Loucy (cell line): ENCODE results near the gene TTC8.

Experiments used
- EZH2phosphoT487 ChIP-seq: fragments of 200-600 bp; IDR thresholded peaks from 2 replicates; pipeline ENCODE4 v1.6.1; 2018; ENCODE audit warnings: antibody characterized with exemption, mild to moderate bottlenecking, moderate library complexity, borderline replicate concordance
- TF ChIP-seq, protein P1 (sequence below): fragments of 200-600 bp; sonication (generic); conservative IDR thresholded peaks from 2 replicates; pipeline ENCODE4 v1.5.1; 2014; ENCODE audit warnings: mild to moderate bottlenecking, antibody characterized with exemption, low read length

DNA sequence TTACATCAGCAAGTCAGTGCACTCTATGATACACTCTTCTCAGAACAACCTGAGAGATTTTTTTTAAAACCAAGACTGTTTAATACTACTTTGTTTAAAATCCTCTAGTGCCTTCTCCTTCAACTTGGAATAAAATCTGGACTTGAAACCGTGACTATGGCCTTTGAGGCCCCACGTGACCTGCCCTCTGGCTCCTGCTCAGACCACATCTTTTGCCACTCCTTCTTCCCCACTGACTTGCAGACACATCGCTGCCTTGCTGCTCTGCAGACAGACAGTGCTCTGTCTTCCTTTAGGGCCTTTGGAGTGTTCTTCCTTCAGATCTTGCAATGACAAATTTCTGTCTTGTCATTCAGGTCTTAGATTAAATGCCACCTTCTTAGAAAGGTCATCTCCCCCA lies 48.5 kb downstream of the TTC8 start:
- TF ChIP-seq, protein P1, sequence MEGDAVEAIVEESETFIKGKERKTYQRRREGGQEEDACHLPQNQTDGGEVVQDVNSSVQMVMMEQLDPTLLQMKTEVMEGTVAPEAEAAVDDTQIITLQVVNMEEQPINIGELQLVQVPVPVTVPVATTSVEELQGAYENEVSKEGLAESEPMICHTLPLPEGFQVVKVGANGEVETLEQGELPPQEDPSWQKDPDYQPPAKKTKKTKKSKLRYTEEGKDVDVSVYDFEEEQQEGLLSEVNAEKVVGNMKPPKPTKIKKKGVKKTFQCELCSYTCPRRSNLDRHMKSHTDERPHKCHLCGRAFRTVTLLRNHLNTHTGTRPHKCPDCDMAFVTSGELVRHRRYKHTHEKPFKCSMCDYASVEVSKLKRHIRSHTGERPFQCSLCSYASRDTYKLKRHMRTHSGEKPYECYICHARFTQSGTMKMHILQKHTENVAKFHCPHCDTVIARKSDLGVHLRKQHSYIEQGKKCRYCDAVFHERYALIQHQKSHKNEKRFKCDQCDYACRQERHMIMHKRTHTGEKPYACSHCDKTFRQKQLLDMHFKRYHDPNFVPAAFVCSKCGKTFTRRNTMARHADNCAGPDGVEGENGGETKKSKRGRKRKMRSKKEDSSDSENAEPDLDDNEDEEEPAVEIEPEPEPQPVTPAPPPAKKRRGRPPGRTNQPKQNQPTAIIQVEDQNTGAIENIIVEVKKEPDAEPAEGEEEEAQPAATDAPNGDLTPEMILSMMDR: no peak
- no peak for TF ChIP-seq EZH2phosphoT487
